ENCODE data around the gene TMEM220.

TMEM220 gene

GRCh38 chr17:10664571-10664970 lies 65.3 kb downstream of the TMEM220 start:
- DNase-seq (ENCODE audit: low spot score): no peak
